Measurements from ENCODE around the gene SPTBN4. TPM values are rescaled to one million over a fixed set of nuclear protein-coding genes. Genes with fewer than 3 reads are reported as not detected.

Gene SPTBN4
- total RNA-seq, 5 donors from 2014 or later (not counting 1 experiment from before 2014, with no cell fraction given): 0.37 to 1.2 (median 0.66) TPM

DNA sequence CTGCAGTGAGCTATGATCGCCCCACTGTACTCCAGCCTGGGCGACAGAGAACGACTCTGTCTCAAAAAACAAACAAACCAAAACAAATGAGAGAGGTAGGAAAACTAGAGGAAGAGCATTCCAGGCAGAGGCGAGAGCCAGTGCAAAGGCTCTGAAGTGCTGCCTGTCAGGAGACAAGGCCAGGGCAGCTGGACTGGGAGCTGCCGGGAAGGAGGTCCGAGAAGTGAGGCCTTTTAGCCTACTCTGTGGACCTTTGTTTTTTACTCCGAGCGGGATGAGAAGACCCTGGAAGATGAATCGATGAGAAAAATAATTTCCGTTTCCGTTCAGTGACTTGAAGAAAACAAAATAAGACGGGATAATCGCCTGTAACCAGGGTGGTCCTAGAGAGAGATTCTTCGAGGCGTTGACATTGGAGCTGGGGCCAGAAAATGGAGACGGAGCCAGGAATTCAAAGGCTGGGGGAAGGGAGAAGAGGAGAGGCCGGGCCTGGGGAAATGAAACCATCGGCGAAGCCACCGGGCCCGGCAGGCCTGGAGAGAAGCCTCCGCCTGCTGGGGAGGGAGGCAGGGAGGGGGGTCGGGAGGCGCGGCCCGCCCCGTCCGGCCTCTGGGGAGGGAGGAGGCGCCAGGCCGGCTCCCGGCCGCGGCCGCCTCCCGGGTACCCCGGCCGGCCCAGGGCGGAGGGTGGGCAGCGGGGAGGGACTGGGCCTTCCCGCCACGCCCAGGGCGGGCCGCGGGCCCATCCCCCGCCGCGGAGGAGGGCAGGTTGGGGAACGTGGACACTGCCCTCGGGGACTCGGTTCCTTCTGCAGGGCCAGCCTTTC is 33.2 kb upstream of the SPTBN4 start:
- Histone ChIP-seq H3K4me3 (ENCODE audit: control insufficient read depth in 1 of 2, extremely low read depth in 1 of 2, low read length in 1 of 2) (peak overlapping the region; percentile 50 to 52), H3K4me1 (ENCODE audit: control insufficient read depth in 1 of 2, extremely low read depth in 1 of 2, insufficient read depth in 2 of 2, low read length in 2 of 2) (peaks cover 3 to 13% of the 10 kb centered on the region in 2 experiments), H3K36me3 (ENCODE audit: control insufficient read depth in 2 of 2, extremely low read depth in 1 of 2, insufficient read depth in 1 of 2, low read length in 1 of 2) (no peaks in the 10 kb centered on the region), H3K27ac (ENCODE audit: low read length) (peak overlapping the region; percentile 77), H3K9me3 (no peaks in the 10 kb centered on the region), H3K27me3 (replicated peaks in 1 of 2; ENCODE audit: control insufficient read depth in 2 of 2, extremely low read depth in 1 of 2, insufficient read depth in 2 of 2, low read length in 1 of 2) (peaks cover 0 to 4% of the 10 kb centered on the region in 2 experiments)
- ATAC-seq (replicated peaks in 1 of 4): peak; percentile 84 to 94 (median 89)
- Mint-ChIP-seq H3K4me3 (peak overlapping the region; percentile 87 to 95 (median 89)), H3K9me3 (no peaks in the 10 kb centered on the region), H3K4me1 (peaks cover 7 to 21% (median 15%) of the 10 kb centered on the region in 3 donors), H3K27me3 (no peaks in the 10 kb centered on the region), H3K27ac (peak overlapping the region; percentile 97 to 99), H3K36me3 (no peaks in the 10 kb centered on the region)
- 7% methylated on average over 47 of the region's 50 CpGs for WGBS (ENCODE audit: insufficient coverage)
- peak in 32 of 35 experiments; percentile 22 to 63 (median 43) for DNase-seq
- POLR2A ChIA-PET: interaction anchor here in 1 of 2 donors (0.7 kb wide), 1 partner anchor 990 kb away, joined by 4 read pairs; no protein-coding TSS in a partner anchor
- CTCF ChIA-PET: no interaction called here

DNA sequence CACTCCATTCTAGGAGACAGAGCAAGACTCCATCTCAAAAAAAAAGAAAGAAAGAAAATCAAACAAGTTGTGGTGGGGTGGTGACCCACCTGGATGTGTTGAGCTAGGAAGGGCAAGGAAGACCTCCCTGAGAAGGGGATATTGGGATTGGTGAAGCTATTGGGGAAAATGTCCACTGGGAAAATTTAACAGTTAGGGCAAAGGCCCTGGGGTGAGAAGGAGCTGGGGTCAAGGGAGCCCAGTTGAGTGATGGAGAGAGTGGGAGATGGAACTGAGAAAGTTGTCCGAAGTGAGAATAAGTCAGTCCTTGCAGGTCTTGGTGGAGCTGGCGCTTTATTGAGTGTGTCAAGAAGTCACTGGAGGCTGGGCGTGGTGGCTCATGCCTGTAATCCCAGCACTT is 28.5 kb upstream of the SPTBN4 start:
- Histone ChIP-seq H3K36me3 (ENCODE audit: control insufficient read depth in 2 of 2, extremely low read depth in 1 of 2, insufficient read depth in 1 of 2, low read length in 1 of 2) (peaks cover 5 to 21% of the 10 kb centered on the region in 2 donors), H3K27me3 (replicated peaks in 1 of 2; ENCODE audit: control insufficient read depth in 2 of 2, extremely low read depth in 1 of 2, insufficient read depth in 2 of 2, low read length in 1 of 2) (peaks cover 0 to under 1% of the 10 kb centered on the region in 2 experiments), H3K27ac (ENCODE audit: low read length) (no peak overlapping the region), H3K4me1 (ENCODE audit: control insufficient read depth in 1 of 2, extremely low read depth in 1 of 2, insufficient read depth in 2 of 2, low read length in 2 of 2) (peaks cover 9 to 23% of the 10 kb centered on the region in 2 experiments), H3K4me3 (ENCODE audit: control insufficient read depth in 1 of 2, extremely low read depth in 1 of 2, low read length in 1 of 2) (no peak overlapping the region), H3K9me3 (no peaks in the 10 kb centered on the region)
- CTCF ChIA-PET: interaction anchor here in 1 of 2 donors (0.7 kb wide), 1 partner anchor 97 kb away, joined by 4 read pairs; no protein-coding TSS in a partner anchor
- no peak for DNase-seq
- POLR2A ChIA-PET: no interaction called here
- no peaks in the 10 kb centered on the region for H3K9me3 Mint-ChIP-seq
- peaks cover 7% of the 10 kb centered on the region for H3K36me3 Mint-ChIP-seq
- H3K4me1 Mint-ChIP-seq: peaks cover 19 to 30% (median 21%) of the 10 kb centered on the region in 3 donors
- WGBS (ENCODE audit: insufficient coverage): 100% methylated on average over 1 of the region's 3 CpGs
- no peak for ATAC-seq (replicated peaks in 1 of 4)
- no peak overlapping the region for H3K4me3 Mint-ChIP-seq
- H3K27ac Mint-ChIP-seq: no peak overlapping the region
- H3K27me3 Mint-ChIP-seq: no peaks in the 10 kb centered on the region

DNA sequence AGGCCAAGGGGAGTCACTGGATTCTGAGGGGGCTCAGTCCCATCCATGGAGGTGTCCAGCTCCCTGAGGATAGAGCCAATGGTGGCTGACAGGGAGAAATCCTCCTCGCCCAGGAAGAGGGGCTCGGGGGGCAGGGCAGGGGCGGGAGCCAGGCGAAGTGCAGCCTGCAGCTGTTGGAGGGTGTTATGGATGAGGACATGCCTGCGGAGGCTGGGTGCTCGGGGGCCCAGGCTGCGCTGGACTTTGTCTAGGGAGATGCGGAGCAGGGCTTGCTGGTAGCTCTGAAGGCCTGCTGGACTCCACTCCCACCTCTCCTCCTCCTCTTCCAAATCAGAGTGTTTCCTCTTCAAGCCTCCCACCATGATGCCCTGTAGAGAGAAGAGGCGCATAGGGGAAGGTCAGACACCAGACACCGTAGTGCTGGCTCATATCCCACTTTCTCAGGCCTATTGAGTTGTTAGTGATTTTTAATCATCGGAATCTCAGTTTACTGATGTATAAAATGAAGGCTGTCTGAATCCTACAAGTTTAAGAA is 25.0 kb upstream of the SPTBN4 start:
- peaks cover 7% of the 10 kb centered on the region for H3K36me3 Mint-ChIP-seq
- ATAC-seq (replicated peaks in 1 of 4) (no peak), DNase-seq (no peak)
- H3K4me1 Mint-ChIP-seq: peaks cover 18 to 21% (median 18%) of the 10 kb centered on the region in 3 donors
- Histone ChIP-seq H3K27ac (ENCODE audit: low read length) (no peak overlapping the region), H3K9me3 (no peaks in the 10 kb centered on the region), H3K4me1 (ENCODE audit: control insufficient read depth in 1 of 2, extremely low read depth in 1 of 2, insufficient read depth in 2 of 2, low read length in 2 of 2) (peaks cover 6 to 18% of the 10 kb centered on the region in 2 experiments), H3K27me3 (replicated peaks in 1 of 2; ENCODE audit: control insufficient read depth in 2 of 2, extremely low read depth in 1 of 2, insufficient read depth in 2 of 2, low read length in 1 of 2) (no peaks in the 10 kb centered on the region), H3K36me3 (ENCODE audit: control insufficient read depth in 2 of 2, extremely low read depth in 1 of 2, insufficient read depth in 1 of 2, low read length in 1 of 2) (peaks cover 5 to 21% of the 10 kb centered on the region in 2 donors), H3K4me3 (ENCODE audit: control insufficient read depth in 1 of 2, extremely low read depth in 1 of 2, low read length in 1 of 2) (no peak overlapping the region)
- 96% methylated on average over 4 of the region's 11 CpGs for WGBS (ENCODE audit: insufficient coverage)
- ChIA-PET CTCF (interaction anchor here in 1 of 2 donors (0.6 to 1.9 kb wide), 3 partner anchors 11 to 22 kb away, joined by 3 to 12 read pairs (median 4); no protein-coding TSS in a partner anchor), POLR2A (no interaction called here)
- H3K4me3 Mint-ChIP-seq: peak overlapping the region; percentile 98 to 100 (median 100)
- no peaks in the 10 kb centered on the region for H3K27me3 Mint-ChIP-seq
- peak overlapping the region in 1 of 2 donors; percentile 99 for H3K27ac Mint-ChIP-seq
- H3K9me3 Mint-ChIP-seq: no peaks in the 10 kb centered on the region

DNA sequence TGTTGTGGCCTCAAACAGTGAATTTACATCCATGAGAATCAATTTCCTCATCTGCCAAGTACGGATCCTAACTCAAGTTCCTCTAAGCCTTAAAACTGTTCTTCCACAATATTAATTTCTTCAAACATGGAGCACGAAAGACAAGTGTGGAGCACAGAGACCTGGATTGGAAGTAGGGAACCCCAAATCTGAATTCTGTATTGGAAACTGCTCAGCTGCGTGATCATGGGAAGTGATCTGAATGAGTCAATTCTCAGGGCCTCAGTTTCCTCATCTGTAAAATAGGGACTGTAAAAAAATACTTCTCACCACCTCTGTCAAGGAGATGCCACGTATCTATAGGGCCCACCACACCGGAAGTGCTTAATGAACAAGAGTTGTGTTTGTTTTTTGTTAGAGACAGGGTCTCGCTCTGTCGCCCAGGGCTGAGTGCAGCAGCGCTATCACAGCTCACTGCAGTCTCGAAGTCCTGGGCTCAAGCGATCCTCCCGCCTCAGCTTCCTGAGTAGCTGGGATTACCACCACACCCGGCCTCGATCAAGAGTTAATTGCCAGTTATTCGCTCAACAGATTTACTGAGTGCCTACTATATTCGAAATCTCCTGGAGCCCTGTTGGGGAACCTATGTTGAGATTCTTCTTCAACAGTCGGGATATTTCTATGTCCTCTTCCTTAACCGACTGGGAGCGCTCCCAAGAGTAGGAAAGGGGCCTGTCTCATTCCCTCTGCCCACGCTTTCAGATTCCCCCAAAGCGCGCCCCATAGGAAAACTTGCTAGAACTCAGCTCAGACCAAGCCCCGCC is 24.3 kb upstream of the SPTBN4 start:
- peaks cover 18 to 21% (median 18%) of the 10 kb centered on the region in 3 donors for H3K4me1 Mint-ChIP-seq
- Histone ChIP-seq H3K36me3 (ENCODE audit: control insufficient read depth in 2 of 2, extremely low read depth in 1 of 2, insufficient read depth in 1 of 2, low read length in 1 of 2) (peaks cover 5 to 21% of the 10 kb centered on the region in 2 donors), H3K27ac (ENCODE audit: low read length) (peak overlapping the region; percentile 39), H3K27me3 (replicated peaks in 1 of 2; ENCODE audit: control insufficient read depth in 2 of 2, extremely low read depth in 1 of 2, insufficient read depth in 2 of 2, low read length in 1 of 2) (no peaks in the 10 kb centered on the region), H3K4me3 (ENCODE audit: control insufficient read depth in 1 of 2, extremely low read depth in 1 of 2, low read length in 1 of 2) (peak overlapping the region; percentile 91 to 100), H3K4me1 (ENCODE audit: control insufficient read depth in 1 of 2, extremely low read depth in 1 of 2, insufficient read depth in 2 of 2, low read length in 2 of 2) (peaks cover 6 to 18% of the 10 kb centered on the region in 2 experiments), H3K9me3 (no peaks in the 10 kb centered on the region)
- H3K27me3 Mint-ChIP-seq: no peaks in the 10 kb centered on the region
- CTCF ChIA-PET: interaction anchor here in 1 of 2 donors (0.5 to 1.5 kb wide), 8 partner anchors 15 to 472 kb away, joined by 3 to 9 read pairs (median 4); partner anchors contain the start of genes BLVRB, PSMC4 and SERTAD1
- POLR2A ChIA-PET: interaction anchor here in 1 of 2 donors (0.9 to 1.9 kb wide), 4 partner anchors 16 to 501 kb away, joined by 3 to 10 read pairs (median 6); partner anchors contain the start of genes BLVRB, SERTAD1 and SPTBN4
- DNase-seq: peak in 1 of 35 experiments; percentile 35
- WGBS (ENCODE audit: insufficient coverage): 16% methylated on average over 12 of the region's 22 CpGs
- ATAC-seq (replicated peaks in 1 of 4): no peak
- H3K27ac Mint-ChIP-seq: peak overlapping the region; percentile 97 to 99
- H3K9me3 Mint-ChIP-seq: no peaks in the 10 kb centered on the region
- peak overlapping the region; percentile 98 to 100 (median 100) for H3K4me3 Mint-ChIP-seq
- H3K36me3 Mint-ChIP-seq: peaks cover 7% of the 10 kb centered on the region

DNA sequence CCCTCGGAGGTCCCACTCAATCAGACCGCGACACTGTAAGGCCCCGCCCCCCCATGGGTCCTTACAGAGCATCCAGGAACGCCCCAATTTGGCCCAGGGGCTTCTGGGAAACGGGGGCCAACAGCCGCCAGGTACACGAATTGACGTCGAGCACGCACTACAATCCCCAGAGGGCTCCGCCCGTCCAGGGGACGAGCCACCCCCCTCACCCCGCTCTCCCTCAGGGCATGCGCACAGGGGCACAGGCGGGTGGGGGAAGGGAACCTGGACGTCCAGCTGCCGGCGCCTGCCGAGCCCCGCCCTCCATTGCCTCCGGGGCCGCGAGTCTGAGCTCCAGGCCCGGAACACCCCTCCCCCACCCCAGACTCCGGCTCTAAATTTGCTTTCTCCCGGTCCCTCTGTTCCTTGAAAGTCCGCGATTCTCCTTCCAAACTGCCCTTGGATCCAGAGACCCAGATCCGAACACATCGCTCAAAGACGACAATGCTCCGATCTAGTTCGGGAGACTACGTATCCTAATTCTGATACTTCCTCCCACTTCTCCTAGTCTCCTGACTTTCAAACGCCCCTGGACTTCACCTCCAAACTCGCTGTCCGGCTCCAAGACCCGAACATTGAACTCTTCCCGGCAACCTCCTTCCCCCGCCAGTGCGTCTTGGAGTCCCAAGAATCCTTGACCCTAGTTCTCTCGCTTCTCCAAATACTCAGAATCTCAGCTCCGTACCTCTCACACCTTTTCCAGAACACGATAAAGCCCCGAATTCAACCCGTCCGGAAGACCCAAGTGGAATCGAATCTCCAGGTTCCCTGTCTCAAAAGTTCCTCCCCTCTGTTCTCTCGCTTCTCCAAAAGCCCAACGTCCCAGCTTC is 23.4 kb upstream of the SPTBN4 start:
- peak; percentile 96 to 100 (median 99) for DNase-seq
- H3K4me3 ChIP-seq (ENCODE audit: control insufficient read depth in 1 of 2, extremely low read depth in 1 of 2, low read length in 1 of 2): peak overlapping the region; percentile 91 to 100
- H3K4me3 Mint-ChIP-seq: peak overlapping the region; percentile 98 to 100 (median 100)

More for the DNA sequence above, 23.4 kb upstream of the SPTBN4 start:
- Histone ChIP-seq H3K4me1 (ENCODE audit: control insufficient read depth in 1 of 2, extremely low read depth in 1 of 2, insufficient read depth in 2 of 2, low read length in 2 of 2) (peaks cover 6 to 18% of the 10 kb centered on the region in 2 experiments), H3K27ac (ENCODE audit: low read length) (peak overlapping the region; percentile 77), H3K9me3 (no peaks in the 10 kb centered on the region), H3K27me3 (replicated peaks in 1 of 2; ENCODE audit: control insufficient read depth in 2 of 2, extremely low read depth in 1 of 2, insufficient read depth in 2 of 2, low read length in 1 of 2) (no peaks in the 10 kb centered on the region), H3K36me3 (ENCODE audit: control insufficient read depth in 2 of 2, extremely low read depth in 1 of 2, insufficient read depth in 1 of 2, low read length in 1 of 2) (peaks cover 9 to 21% of the 10 kb centered on the region in 2 donors)
- H3K9me3 Mint-ChIP-seq: no peaks in the 10 kb centered on the region
- H3K27ac Mint-ChIP-seq: peak overlapping the region; percentile 97 to 99
- H3K27me3 Mint-ChIP-seq: no peaks in the 10 kb centered on the region
- CTCF ChIA-PET: interaction anchor here in 1 of 2 donors (0.5 to 1.9 kb wide), 9 partner anchors 15 to 472 kb away, joined by 3 to 9 read pairs (median 4); partner anchors contain the start of genes BLVRB, PSMC4 and SERTAD1
- H3K36me3 Mint-ChIP-seq: peaks cover 7% of the 10 kb centered on the region
- under 1% methylated on average over 44 of the region's 52 CpGs for WGBS (ENCODE audit: insufficient coverage)
- peak; percentile 76 to 78 (median 78) for ATAC-seq (replicated peaks in 1 of 4)
- POLR2A ChIA-PET: interaction anchor here (0.7 to 1.9 kb wide), 5 partner anchors 17 to 501 kb away, joined by 3 to 10 read pairs (median 6); partner anchors contain the start of genes BLVRB (in 1 of the 2), SERTAD1 (in 1 of the 2) and SPTBN4 (in 1 of the 2)
- H3K4me1 Mint-ChIP-seq: peaks cover 18 to 21% (median 18%) of the 10 kb centered on the region in 3 donors

Measured in T-cell (primary cell).